Effector memory CD4-positive, alpha-beta T cell (primary cell): ENCODE results near the gene ZNF658.
"Not testable (repeated sequence)": the region's sequence is repeated elsewhere in the genome, so short reads cannot be mapped to it uniquely, and the experiment has no call there.

ENCODE experiments used
- DNase-seq, 3 donors: peaks; one replicate each; pipeline ENCODE4 v3.0.0-alpha.2; 2020
- H3K27ac ChIP-seq: 2 replicates; pipeline ENCODE4 v1.7.0; 2013; ENCODE audit warnings: mild to moderate bottlenecking, low read length, moderate library complexity; ENCODE audit not compliant: insufficient read depth, poor library complexity, severe bottlenecking
- H3K27me3 ChIP-seq: replicated peaks from 2 replicates; pipeline ENCODE4 v1.7.0; 2013; ENCODE audit warnings: mild to moderate bottlenecking, low read length; ENCODE audit not compliant: insufficient read depth, control insufficient read depth, poor library complexity, severe bottlenecking
- H3K36me3 ChIP-seq: 2 replicates; pipeline ENCODE4 v1.7.0; 2013; ENCODE audit warnings: mild to moderate bottlenecking, low read length, moderate library complexity; ENCODE audit not compliant: control insufficient read depth, insufficient read depth
- H3K4me1 ChIP-seq: 2 replicates; pipeline ENCODE4 v1.7.0; 2013; ENCODE audit warnings: low read length, mild to moderate bottlenecking; ENCODE audit not compliant: control insufficient read depth, insufficient read depth, poor library complexity, severe bottlenecking
- H3K4me3 ChIP-seq: 2 replicates; pipeline ENCODE4 v1.7.0; 2013; ENCODE audit warnings: low read length, low read depth, mild to moderate bottlenecking; ENCODE audit not compliant: insufficient read depth, poor library complexity, severe bottlenecking
- H3K9me3 ChIP-seq: 2 replicates; pipeline ENCODE4 v1.7.0; 2013; ENCODE audit warnings: mild to moderate bottlenecking, low read length, moderate library complexity; ENCODE audit not compliant: control insufficient read depth
- total RNA-seq, 3 donors: gene quantifications; one replicate each; lab custom pipeline; 2026; lab: John Stamatoyannopoulos, UW

The ZNF658 gene
- 0.86 to 2.7 (median 1.3) reads per million in 3 donors for total RNA-seq

DNA sequence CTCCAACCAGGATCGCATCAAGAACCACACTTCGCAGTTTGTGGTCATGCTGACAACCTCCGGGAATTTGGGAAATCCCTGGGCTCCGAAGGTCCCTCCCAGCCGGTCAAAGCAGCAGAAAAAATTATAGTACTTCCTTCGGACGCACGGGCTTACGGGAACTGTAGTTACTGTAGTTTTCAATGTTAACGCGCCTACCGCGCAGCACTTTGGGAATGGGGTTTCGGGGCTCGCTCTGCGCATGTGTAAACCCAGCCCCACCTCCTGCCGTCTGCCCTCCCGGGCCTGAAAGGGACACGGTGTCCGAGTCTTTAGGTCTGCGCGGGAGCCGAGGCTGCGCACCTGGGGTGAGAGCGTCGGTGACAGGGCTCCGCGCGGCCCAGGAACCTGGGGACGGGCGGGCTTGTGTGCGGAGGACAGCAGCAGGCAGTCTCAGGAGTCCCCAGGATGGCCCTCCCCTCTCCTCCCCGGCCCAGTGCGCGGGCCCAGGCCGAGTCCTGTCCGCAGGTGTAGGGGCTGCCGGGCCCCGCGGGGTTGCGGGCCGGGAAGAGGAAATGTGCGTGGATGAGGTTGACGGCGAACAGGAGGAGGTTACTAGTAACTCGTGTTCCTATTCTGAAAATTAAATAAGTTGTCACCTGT, at the start of gene ZNF658:
Gene ZNF658, plus strand, starts transcription at position 236 of the 642 bp plus-strand sequence. CDS start 2,837 bp downstream, outside the sequence.
- H3K36me3 ChIP-seq, H3K4me1 ChIP-seq, H3K27me3 ChIP-seq, H3K9me3 ChIP-seq, H3K27ac ChIP-seq: not testable (repeated sequence)
- H3K4me3 ChIP-seq = peak within 1 kb of the TSS; percentile 53
- DNase-seq = peak; percentile 21 to 37 (median 22)

DNA sequence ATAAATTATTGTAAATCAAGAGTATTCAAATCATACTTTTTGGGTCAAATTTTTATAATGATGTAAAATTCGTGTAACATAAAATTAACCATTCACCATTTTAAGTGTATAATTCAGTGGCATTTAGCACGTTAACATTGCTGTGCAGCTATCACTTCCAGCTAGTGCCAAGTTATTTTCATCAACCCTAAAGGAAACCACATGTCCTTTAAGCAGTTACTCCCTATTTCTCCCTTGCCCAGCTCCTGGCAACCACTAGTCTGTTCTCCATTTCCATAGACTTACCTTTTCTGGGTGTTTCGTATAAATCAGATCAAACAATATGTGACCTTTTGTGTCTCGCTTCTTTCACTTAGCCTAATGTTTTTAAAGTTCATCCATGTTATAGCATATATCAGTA, 38.8 kb upstream of the ZNF658 start:
- H3K9me3 ChIP-seq, H3K4me3 ChIP-seq, DNase-seq, H3K27ac ChIP-seq, H3K36me3 ChIP-seq, H3K27me3 ChIP-seq, H3K4me1 ChIP-seq: not testable (repeated sequence)

DNA sequence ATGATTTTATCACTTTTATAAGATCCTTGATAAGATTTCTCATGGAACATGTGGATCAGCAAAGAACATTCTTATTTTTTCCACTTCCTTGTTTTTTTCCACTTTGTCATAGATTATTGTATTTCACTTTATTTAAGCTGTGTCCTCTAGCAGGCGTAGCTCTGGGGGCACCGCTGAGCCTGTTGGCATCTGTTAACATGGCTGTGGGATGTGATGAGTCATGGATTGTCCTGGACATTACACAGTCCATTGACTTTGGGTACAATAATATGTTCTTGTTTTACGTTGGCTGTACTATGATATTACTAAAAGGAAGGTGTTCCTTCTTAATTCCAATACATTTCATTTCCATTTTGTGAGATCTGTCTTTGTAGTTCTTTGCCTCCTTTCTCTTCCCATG, 31.9 kb upstream of the ZNF658 start:
- H3K4me3 ChIP-seq, H3K4me1 ChIP-seq, H3K9me3 ChIP-seq, H3K27ac ChIP-seq, DNase-seq, H3K27me3 ChIP-seq, H3K36me3 ChIP-seq: not testable (repeated sequence)

DNA sequence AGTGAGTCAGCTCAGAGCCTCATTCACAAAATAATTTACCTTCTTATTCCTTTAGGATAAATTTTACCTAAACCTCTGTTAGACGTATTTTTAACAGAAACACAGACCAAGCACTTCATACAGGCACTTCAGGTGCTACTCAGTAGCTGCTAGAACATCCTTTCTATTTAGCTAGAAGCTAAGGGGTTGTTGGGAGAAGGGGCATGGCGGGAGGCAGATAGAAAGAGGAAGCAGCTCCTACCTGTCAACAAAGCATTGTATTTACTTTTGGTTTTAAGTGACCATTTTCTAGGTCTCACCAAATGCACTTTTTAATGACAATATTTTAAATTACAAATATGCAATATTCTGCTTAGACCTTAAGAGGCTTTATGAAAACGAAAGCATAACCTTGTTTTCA, 19.9 kb upstream of the ZNF658 start:
- not testable (repeated sequence) for H3K4me3 ChIP-seq, DNase-seq, H3K36me3 ChIP-seq, H3K27ac ChIP-seq, H3K4me1 ChIP-seq, H3K27me3 ChIP-seq, H3K9me3 ChIP-seq

DNA sequence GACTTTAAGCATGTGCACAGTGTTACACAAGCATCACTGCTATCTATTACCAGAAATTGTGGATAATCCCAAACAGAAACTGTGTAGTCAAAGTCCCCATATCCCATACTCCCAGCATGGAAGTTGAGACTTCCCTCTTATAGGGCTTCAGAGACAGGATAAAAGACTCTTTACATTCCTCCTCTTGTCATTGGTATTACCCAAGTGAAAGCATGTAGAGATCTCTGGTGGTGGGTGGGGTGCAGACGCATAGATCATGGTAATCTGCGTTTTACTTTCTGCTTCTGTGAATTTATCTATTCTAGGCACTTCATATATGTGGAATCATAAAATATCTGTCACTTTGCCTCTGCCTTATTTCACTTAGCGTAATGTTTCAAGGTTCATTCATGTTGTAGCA, 18.7 kb upstream of the ZNF658 start:
- not testable (repeated sequence) for DNase-seq, H3K4me1 ChIP-seq, H3K4me3 ChIP-seq, H3K36me3 ChIP-seq, H3K9me3 ChIP-seq, H3K27ac ChIP-seq, H3K27me3 ChIP-seq

DNA sequence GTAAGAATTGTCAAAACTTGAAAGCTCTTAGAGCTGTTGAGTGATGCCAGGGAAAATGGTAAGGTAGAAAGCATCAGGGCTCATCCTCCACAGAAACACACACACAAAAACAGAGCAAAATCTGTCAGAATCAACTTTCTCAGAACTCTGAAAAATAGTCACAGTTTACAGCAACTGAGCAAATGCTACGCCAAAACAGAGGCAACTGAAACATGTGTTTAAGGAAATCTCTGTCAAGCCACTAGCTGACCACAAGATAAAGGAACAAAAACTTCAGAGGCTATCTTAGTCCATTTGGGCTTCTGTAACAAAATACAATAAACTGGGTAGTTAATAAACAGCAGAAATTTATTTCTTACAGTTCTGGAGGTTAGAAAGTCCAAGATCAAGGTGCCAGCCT, 10.2 kb upstream of the ZNF658 start:
- not testable (repeated sequence) for H3K4me3 ChIP-seq, H3K36me3 ChIP-seq, DNase-seq, H3K4me1 ChIP-seq, H3K27ac ChIP-seq, H3K27me3 ChIP-seq, H3K9me3 ChIP-seq

DNA sequence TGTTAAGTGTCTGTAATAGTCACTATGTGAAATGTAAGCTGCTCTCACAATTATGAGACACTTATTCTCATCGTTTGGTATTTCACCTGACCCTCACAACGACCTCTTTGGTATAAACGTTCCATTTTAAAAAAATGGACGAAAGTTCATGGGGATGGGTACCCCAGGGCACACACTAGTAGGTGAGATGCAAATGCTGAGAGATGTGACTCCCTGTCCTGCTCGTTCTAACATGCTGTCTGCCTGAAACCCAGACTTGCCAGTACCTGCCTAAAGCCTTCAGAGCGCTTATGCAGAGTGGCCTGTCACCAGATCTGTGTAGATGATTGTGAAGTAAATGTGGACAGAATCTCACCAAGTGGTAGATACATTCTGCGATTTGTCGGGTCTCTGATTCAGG, 616 bp downstream of the ZNF658 start:
- not testable (repeated sequence) for H3K4me1 ChIP-seq

DNA sequence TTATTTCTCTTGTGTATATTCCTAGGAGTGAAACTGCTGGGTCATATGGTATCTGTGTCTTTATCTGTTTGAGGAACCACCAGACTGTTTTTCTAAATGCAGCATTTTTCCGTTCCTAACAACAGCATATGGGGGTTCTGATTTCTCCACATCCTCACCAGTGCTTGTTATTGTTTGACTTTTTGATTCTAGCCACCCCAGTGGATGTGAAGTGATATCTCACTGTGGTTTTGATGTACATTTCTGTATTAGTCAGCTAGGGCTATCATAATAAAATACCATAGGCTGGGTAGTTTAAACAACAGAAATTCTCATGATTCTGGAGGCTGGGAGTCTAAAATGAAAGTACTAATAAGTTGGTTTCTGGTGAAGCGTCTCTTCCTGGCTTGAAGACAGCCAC, 9.0 kb downstream of the ZNF658 start:
- H3K36me3 ChIP-seq, H3K27me3 ChIP-seq, H3K9me3 ChIP-seq, DNase-seq, H3K27ac ChIP-seq, H3K4me3 ChIP-seq, H3K4me1 ChIP-seq: not testable (repeated sequence)

More for the DNA sequence above, 616 bp downstream of the ZNF658 start:
- H3K4me3 ChIP-seq, H3K27me3 ChIP-seq, DNase-seq, H3K36me3 ChIP-seq, H3K9me3 ChIP-seq, H3K27ac ChIP-seq: not testable (repeated sequence)

DNA sequence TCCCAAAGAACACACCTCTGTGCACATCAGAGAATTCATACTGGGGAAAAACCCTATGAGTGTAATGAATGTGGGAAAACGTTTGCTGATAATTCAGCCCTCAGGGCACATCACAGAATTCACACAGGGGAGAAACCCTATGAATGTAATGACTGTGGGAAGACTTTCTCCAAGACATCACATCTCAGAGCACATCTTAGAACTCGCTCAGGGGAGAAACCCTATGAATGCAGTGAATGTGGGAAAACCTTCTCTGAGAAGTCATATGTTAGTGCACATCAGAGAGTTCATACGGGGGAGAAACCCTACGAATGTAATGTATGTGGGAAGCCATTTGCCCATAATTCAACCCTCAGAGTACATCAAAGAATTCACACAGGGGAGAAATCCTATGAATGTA, 19.5 kb downstream of the ZNF658 start:
- H3K4me3 ChIP-seq, H3K27ac ChIP-seq, H3K36me3 ChIP-seq, H3K4me1 ChIP-seq, H3K27me3 ChIP-seq, DNase-seq, H3K9me3 ChIP-seq: not testable (repeated sequence)

DNA sequence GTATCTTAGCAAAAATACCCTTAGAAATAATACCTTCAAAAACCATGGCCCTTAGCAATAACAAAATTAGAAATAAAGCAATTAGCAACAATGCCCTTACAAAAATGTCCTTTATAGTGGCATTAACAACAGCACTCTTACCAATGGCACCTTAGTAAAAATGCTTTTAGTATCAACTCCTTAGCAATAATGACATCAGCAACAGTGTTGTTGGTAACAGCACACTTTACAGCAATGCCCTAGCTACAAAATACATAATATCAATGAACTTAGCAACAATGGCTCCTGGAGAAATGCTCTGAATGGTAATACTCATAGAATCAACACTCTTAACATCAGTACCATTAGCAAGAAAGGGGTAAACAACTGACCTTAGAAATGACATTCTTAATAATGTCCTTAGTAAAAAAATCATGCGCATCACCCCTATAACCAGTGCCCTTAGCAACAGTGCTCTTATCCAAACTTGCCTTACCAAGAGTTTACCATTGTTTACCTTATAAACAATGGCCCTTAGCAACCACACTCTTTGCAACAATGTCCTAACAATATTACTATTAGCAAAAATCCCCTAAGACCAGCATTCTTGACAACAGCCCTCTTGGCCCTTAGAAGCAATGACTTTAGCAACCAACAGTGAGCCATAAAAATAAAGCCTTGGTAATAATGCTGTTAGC, 35.8 kb downstream of the ZNF658 start:
- not testable (repeated sequence) for H3K9me3 ChIP-seq, DNase-seq, H3K27ac ChIP-seq, H3K4me3 ChIP-seq, H3K27me3 ChIP-seq, H3K36me3 ChIP-seq, H3K4me1 ChIP-seq
